ENCODE measurements around the gene EXOC6B. TPM values are rescaled to one million over a fixed set of nuclear protein-coding genes. Genes with fewer than 3 reads are reported as not detected.
"Not testable (repeated sequence)": the region's sequence is repeated elsewhere in the genome, so short reads cannot be mapped to it uniquely, and the experiment has no call there.

EXOC6B gene
- total RNA-seq, 2 donors from 2014 or later, result 51.3 to 68.9 TPM

DNA sequence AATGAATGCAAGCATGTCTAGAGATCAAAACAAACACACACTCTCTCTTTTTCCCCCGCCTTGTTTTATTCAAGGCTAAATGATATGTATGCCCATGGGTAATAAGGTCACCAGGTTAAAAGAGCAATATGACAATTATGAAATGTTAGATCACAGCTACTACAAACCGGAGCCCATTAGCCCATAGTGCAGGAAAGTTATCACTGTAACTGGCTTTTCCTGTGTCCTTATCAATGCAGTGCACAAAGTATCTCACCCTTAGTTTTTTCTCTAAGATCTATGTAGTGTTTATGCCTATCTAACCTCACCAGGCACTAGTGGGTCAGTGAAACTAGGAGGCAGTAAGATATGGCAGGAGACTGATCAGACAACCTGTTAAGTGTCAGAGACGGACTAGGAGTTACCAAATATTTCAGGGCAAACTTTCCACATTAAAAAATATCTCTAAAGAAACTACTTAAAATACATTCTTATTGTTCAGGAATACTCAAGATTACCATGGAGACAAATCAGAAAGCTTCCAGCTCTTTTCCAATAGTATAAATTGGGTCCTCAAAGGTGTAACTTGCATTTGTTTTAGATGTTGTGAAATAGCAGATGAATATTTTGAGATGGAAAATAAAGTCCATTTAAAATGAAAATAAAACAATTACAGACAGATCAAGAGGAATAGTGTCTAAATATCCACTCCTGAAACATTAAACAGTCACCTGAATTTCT is 282.2 kb downstream of the EXOC6B start:
- H3K4me3 Mint-ChIP-seq, result no peak overlapping the region
- H3K27me3 ChIP-seq (ENCODE audit: control insufficient read depth, insufficient read depth, low read length, poor library complexity, severe bottlenecking), result no peaks in the 10 kb centered on the region
- no peak overlapping the region for H3K27ac ChIP-seq (ENCODE audit: low read depth, low read length)
- no peak for DNase-seq
- H3K9me3 Mint-ChIP-seq, result peaks cover 9% of the 10 kb centered on the region
- no peak overlapping the region for H3K9ac ChIP-seq (ENCODE audit: extremely low read depth, low read length, poor library complexity, severe bottlenecking)
- peaks cover 15% of the 10 kb centered on the region for H3K4me1 Mint-ChIP-seq
- peaks cover 14% of the 10 kb centered on the region for H3K36me3 Mint-ChIP-seq (ENCODE audit: low read depth)
- WGBS, 2 experiments (ENCODE audit: insufficient coverage in 1 of 2, insufficient read length in 1 of 2), result 96% methylated on average over 3 of the region's 3 CpGs; no CpG with 5 or more reads in 1 of the 2 experiments
- TF ChIP-seq, protein P1, sequence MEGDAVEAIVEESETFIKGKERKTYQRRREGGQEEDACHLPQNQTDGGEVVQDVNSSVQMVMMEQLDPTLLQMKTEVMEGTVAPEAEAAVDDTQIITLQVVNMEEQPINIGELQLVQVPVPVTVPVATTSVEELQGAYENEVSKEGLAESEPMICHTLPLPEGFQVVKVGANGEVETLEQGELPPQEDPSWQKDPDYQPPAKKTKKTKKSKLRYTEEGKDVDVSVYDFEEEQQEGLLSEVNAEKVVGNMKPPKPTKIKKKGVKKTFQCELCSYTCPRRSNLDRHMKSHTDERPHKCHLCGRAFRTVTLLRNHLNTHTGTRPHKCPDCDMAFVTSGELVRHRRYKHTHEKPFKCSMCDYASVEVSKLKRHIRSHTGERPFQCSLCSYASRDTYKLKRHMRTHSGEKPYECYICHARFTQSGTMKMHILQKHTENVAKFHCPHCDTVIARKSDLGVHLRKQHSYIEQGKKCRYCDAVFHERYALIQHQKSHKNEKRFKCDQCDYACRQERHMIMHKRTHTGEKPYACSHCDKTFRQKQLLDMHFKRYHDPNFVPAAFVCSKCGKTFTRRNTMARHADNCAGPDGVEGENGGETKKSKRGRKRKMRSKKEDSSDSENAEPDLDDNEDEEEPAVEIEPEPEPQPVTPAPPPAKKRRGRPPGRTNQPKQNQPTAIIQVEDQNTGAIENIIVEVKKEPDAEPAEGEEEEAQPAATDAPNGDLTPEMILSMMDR (conservative IDR thresholded peaks at IDR 0.05), result no peak
- H3K4me1 ChIP-seq (ENCODE audit: control insufficient read depth, insufficient read depth, low read length), result no peaks in the 10 kb centered on the region
- H3K27me3 Mint-ChIP-seq (ENCODE audit: insufficient read depth), result no peaks in the 10 kb centered on the region
- H3K9me3 ChIP-seq (ENCODE audit: control insufficient read depth, low read length), result peaks cover 20% of the 10 kb centered on the region
- H3K4me3 ChIP-seq (ENCODE audit: low read length), result no peak overlapping the region
- H3K27ac Mint-ChIP-seq, result no peak overlapping the region
- peaks cover 18% of the 10 kb centered on the region for H3K36me3 ChIP-seq (ENCODE audit: control insufficient read depth, insufficient read depth, low read length)

DNA sequence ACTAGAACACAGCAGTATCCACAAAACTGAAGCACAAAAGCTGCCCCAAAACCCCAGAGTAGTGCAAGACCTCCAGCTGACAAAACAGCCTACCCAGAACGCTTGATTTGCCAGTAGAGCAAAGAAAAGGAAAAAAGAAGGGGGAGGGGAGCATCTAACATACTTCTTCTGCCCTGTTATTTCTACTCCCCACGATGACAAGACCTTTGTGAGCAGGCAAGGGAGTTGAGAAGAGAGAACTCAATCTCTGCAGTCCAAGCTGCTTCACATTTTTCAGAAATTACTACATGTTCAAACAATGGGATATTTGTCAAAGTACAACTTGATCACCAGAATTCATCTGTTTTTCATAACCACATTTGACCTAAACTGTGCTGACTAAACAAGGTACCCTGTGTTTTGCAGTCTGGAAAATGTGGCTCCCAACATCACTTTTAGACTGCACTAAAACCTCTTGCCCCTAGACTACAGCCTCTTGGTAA is 286.7 kb downstream of the EXOC6B start:
- Histone ChIP-seq H3K9ac (ENCODE audit: extremely low read depth, low read length, poor library complexity, severe bottlenecking) (no peak overlapping the region), H3K27ac (ENCODE audit: low read depth, low read length) (peak overlapping the region; percentile 69), H3K9me3 (ENCODE audit: control insufficient read depth, low read length) (peaks cover 20% of the 10 kb centered on the region), H3K36me3 (ENCODE audit: control insufficient read depth, insufficient read depth, low read length) (peaks cover 18% of the 10 kb centered on the region), H3K27me3 (ENCODE audit: control insufficient read depth, insufficient read depth, low read length, poor library complexity, severe bottlenecking) (no peaks in the 10 kb centered on the region), H3K4me3 (ENCODE audit: low read length) (no peak overlapping the region), H3K4me1 (ENCODE audit: control insufficient read depth, insufficient read depth, low read length) (no peaks in the 10 kb centered on the region)
- Mint-ChIP-seq H3K27ac (peak overlapping the region; percentile 28), H3K9me3 (peaks cover 9% of the 10 kb centered on the region), H3K4me3 (no peak overlapping the region), H3K36me3 (ENCODE audit: low read depth) (peaks cover 14% of the 10 kb centered on the region), H3K4me1 (peaks cover 21% of the 10 kb centered on the region), H3K27me3 (ENCODE audit: insufficient read depth) (no peaks in the 10 kb centered on the region)
- no peak for DNase-seq
- 33 to 39% methylated on average over 1 to 2 of the region's 2 CpGs for WGBS, 2 experiments (ENCODE audit: insufficient coverage in 1 of 2, insufficient read length in 1 of 2)
- TF ChIP-seq, protein P1 (conservative IDR thresholded peaks at IDR 0.05), result no peak

DNA sequence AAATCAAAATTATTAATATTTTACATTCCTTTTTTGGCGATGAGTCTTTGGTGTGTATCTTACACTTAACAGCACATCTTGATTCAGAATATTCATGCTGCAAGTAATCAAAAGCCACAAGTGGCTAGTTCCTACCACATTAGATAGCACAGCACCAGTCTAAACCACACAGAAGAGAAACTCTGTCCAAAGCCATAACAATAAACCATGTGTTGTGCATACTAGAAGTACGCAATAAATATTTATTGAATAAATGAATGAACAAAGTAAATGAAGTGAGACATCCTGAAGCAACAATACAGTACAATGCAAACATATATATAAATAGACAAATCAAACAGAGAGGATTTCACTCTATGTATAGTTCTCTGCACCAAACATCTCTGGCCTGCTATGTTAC is 287.3 kb downstream of the EXOC6B start:
- no peaks in the 10 kb centered on the region for H3K27me3 Mint-ChIP-seq (ENCODE audit: insufficient read depth)
- no peaks in the 10 kb centered on the region for H3K27me3 ChIP-seq (ENCODE audit: control insufficient read depth, insufficient read depth, low read length, poor library complexity, severe bottlenecking)
- H3K27ac Mint-ChIP-seq, result no peak overlapping the region
- TF ChIP-seq, protein P1 (conservative IDR thresholded peaks at IDR 0.05), result no peak
- 93% methylated on average over 1 of the region's 2 CpGs; no CpG with 5 or more reads in 1 of the 2 experiments for WGBS, 2 experiments (ENCODE audit: insufficient coverage in 1 of 2, insufficient read length in 1 of 2)
- H3K27ac ChIP-seq (ENCODE audit: low read depth, low read length), result peak overlapping the region; percentile 69
- H3K4me3 ChIP-seq (ENCODE audit: low read length), result no peak overlapping the region
- H3K9me3 ChIP-seq (ENCODE audit: control insufficient read depth, low read length), result peaks cover 20% of the 10 kb centered on the region
- H3K4me1 Mint-ChIP-seq, result peaks cover 16% of the 10 kb centered on the region
- H3K4me3 Mint-ChIP-seq, result no peak overlapping the region
- no peak overlapping the region for H3K9ac ChIP-seq (ENCODE audit: extremely low read depth, low read length, poor library complexity, severe bottlenecking)
- DNase-seq, result no peak
- H3K36me3 Mint-ChIP-seq (ENCODE audit: low read depth), result peaks cover 14% of the 10 kb centered on the region
- no peaks in the 10 kb centered on the region for H3K4me1 ChIP-seq (ENCODE audit: control insufficient read depth, insufficient read depth, low read length)
- peaks cover 18% of the 10 kb centered on the region for H3K36me3 ChIP-seq (ENCODE audit: control insufficient read depth, insufficient read depth, low read length)
- peaks cover 9% of the 10 kb centered on the region for H3K9me3 Mint-ChIP-seq

DNA sequence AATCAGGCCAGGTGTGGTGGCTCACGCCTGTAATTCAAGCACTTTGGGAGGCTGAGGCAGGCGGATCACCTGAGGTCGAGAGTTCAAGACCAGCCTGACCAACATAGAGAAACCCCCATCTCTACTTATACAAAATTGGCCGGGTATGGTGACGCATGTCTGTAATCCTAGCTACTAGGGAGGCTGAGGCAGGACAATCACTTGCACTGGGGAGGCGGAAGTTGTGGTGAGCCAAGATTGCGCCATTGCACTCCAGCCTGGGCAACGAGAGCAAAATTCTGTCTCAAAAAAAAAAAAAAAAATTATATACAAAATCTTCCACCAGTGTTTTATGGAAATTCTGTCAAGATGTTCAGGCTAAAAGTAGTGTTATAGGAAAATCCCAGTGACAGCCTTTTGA is 290.2 kb downstream of the EXOC6B start:
- not testable (repeated sequence) for H3K4me3 ChIP-seq (ENCODE audit: low read length); H3K9me3 Mint-ChIP-seq; H3K4me3 Mint-ChIP-seq; H3K36me3 ChIP-seq (ENCODE audit: control insufficient read depth, insufficient read depth, low read length); H3K27me3 Mint-ChIP-seq (ENCODE audit: insufficient read depth); H3K27me3 ChIP-seq (ENCODE audit: control insufficient read depth, insufficient read depth, low read length, poor library complexity, severe bottlenecking); H3K36me3 Mint-ChIP-seq (ENCODE audit: low read depth); DNase-seq; H3K9ac ChIP-seq (ENCODE audit: extremely low read depth, low read length, poor library complexity, severe bottlenecking); H3K9me3 ChIP-seq (ENCODE audit: control insufficient read depth, low read length); H3K27ac Mint-ChIP-seq; H3K27ac ChIP-seq (ENCODE audit: low read depth, low read length); H3K4me1 ChIP-seq (ENCODE audit: control insufficient read depth, insufficient read depth, low read length)
- 93 to 95% methylated on average over 2 to 8 of the region's 8 CpGs for WGBS, 2 experiments (ENCODE audit: insufficient coverage in 1 of 2, insufficient read length in 1 of 2)
- peaks cover 16% of the 10 kb centered on the region for H3K4me1 Mint-ChIP-seq
